Astrocyte of the spinal cord (primary cell): ENCODE results near the gene LAIR1.

Experiments
- DNase-seq: peaks from one replicate; pipeline ENCODE4 v3.0.0; 2011; ENCODE audit warnings: low read depth, low spot score
- H3K4me3 ChIP-seq: 2 replicates; pipeline ENCODE4 v1.5.1; 2011; ENCODE audit warnings: low read depth, mild to moderate bottlenecking, low read length, moderate library complexity
- CTCF ChIP-seq: IDR thresholded peaks from 2 replicates; pipeline ENCODE4 v1.5.1; 2012; ENCODE audit warnings: low read depth, mild to moderate bottlenecking, low read length, inconsistent platforms
- in situ Hi-C: cut with HindIII; loops from 2 replicates; pipeline ENCODE4 v1.10.0; 2017; ENCODE audit warnings: low sequenced_read_pairs

The LAIR1 gene

DNA sequence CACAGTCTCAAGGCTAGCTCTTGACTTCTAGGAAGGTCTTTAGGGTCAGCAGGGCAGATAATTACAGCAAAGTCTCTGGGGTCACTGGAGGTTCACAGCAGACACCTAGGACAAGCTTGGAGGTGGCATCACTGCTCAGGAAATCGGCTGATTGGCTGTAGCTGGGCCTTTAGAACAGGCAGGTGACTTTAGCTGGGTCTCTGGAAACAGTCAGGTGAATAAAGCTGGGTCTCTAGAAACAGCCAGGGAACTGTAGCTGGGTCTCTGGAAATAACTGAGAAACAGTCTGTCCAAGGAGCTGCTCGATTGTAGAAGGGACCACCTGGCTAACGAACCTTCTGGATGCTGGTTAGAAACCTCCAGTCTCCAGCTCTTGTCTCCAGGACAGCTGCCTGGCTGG lies 10.0 kb downstream of the LAIR1 start:
- in situ Hi-C loops = no loop called here
- no peak overlapping the region for H3K4me3 ChIP-seq
- no peak for DNase-seq
- no peak for TF ChIP-seq CTCF

DNA sequence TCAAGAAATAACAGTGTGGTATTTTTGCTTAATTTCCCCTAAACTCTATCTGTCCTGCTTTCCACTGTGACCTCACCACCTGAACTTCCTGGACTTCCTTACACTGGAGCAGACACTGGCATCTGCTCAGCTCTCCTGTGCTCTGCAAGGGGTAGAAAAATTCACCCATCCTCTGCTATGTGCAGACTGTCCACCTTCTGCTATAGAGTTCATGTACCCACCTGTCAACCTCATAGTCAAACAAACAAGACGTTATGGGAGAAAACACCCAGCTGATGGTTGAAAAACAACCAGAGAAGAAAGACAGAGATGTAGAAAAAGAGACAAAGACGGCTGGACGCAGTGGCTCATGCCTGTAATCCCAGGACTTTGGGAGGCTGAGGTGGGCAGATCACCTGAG lies 12.2 kb downstream of the LAIR1 start:
- in situ Hi-C loops = no loop called here
- TF ChIP-seq CTCF = no peak

DNA sequence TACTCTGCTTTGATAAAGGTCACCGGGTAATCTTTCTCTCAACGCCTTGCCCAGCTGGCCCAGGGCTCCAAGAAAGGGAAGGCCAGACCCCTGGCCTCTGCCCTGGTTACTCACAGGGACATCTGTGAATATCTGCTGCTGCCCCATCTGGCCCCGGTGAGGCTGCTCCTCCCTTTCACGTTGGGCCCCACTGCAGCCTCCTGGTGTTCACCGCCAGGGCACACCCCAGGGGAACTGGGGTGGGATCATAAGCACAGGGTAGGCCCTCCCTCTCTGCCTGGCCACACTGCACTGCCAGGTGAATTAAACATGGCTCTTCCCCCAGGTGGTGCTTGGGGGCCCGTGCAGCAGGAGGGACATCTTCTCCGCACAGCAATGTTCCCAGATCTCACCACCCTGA lies 12.7 kb downstream of the LAIR1 start:
- no peak overlapping the region for H3K4me3 ChIP-seq
- in situ Hi-C loops = no loop called here
- DNase-seq = no peak
- no peak for TF ChIP-seq CTCF

More for the DNA sequence above, 12.2 kb downstream of the LAIR1 start:
- H3K4me3 ChIP-seq = no peak overlapping the region
- DNase-seq = no peak

- DNase-seq = no peak
- H3K4me3 ChIP-seq = no peak overlapping the region
- in situ Hi-C loops = no loop called here
- TF ChIP-seq CTCF = no peak
These were observed 13.3 kb downstream of the LAIR1 start for GRCh38 chr19:54351474-54351873.

- in situ Hi-C loops = no loop called here
These were observed 18.8 kb downstream of the LAIR1 start for GRCh38 chr19:54345938-54346386.

DNA sequence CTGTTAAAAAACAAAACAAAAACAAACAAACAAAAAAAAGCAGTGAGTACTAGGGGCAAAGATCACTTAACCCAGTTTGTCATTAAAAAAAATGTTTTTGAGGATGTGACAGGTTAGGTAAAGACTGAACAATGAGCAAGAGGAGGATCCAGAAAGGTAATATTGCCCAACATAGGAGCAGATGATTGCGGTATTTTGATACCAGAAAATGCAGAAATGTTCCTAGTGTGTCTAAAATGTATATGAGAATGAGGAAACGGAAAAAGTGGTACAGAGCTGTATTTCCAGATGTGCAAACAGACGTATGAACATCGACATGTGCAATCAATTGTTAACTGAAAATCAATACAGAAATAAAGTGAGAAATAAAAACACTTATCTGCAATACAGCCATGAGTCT lies 20.9 kb downstream of the LAIR1 start:
- no peak for DNase-seq
- TF ChIP-seq CTCF = no peak
- in situ Hi-C loops = no loop called here
- H3K4me3 ChIP-seq = no peak overlapping the region

More at GRCh38 chr19:54345938-54346386, 18.8 kb downstream of the LAIR1 start:
- no peak for DNase-seq
- TF ChIP-seq CTCF = no peak
- H3K4me3 ChIP-seq = no peak overlapping the region

DNA sequence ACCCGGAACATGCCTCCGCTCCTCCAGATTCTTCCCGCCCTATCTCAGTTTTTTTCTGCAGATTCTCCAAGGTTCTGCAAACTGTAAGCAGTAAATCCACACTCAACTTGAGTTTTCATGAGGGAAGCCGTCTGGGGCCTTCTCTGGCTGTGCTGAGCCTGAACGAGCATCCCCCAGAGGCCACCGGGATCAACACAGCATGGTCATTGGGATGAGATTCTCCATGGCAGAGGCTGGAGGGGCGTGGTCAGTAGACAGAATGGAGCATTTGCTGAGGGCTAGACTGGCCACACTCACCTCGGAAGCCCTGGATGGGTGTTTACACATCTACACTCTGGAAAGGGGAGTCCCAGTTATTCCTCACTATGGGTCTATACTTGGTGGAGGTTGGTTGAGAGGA lies 23.4 kb downstream of the LAIR1 start:
- no peak for TF ChIP-seq CTCF
- in situ Hi-C loops = no loop called here
- DNase-seq = no peak

More for the DNA sequence above, 23.4 kb downstream of the LAIR1 start:
- H3K4me3 ChIP-seq = no peak overlapping the region
